ENCODE results near the gene KLHL18.
"Not testable (repeated sequence)": the region's sequence is repeated elsewhere in the genome, so short reads cannot be mapped to it uniquely, and the experiment has no call there.

Gene KLHL18

DNA sequence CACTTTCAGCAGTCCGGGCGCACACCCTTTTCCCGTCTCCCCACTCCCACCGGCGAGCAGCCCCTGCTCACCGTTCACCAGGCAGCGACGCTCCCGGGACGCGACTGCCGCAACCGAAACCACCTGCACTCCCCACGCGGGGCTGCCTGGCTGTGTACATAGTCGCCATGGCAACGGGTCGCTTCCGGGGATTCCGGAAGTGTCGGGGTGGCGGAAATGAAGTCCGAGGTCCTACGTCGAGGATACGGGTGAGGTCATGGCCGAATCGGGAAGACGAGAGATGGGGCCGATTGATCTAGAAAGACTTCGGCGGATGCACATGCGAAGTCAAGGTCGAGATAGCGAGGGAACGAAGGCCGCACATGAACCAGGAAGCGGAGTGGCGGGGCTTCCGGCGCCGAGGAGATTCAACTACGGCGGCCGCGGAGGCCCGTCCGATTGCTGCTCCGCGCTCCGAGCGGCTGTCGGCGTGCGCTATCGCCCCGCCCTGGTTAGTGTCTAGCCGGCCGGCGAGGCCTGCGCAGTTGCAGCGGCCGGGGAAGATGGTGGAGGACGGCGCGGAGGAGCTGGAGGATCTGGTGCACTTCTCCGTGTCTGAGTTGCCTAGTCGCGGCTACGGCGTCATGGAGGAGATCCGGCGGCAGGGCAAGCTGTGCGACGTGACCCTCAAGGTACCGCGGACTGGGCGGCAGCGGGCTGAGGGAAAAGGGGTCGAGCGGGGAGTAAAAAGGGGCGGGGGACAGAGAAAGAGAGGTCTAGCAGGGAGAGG is at the start of gene KLHL18, which contains the start of gene KIF9:
TSS of gene KLHL18 (plus strand) at position 521 of the 769 bp plus-strand sequence. CDS start at position 543, 22 bp downstream.
TSS of gene KIF9 (minus strand) at position 376 of the 769 bp plus-strand sequence. CDS start 5,425 bp downstream, outside the sequence.
- DNase-seq (peak; percentile 97), ATAC-seq (peak; percentile 88)
- H3K27ac Mint-ChIP-seq: peak within 1 kb of the TSS; percentile 100
- H3K9me3 Mint-ChIP-seq: no peaks in the 10 kb centered on the region
- H3K4me1 Mint-ChIP-seq: peaks cover 47% of the 10 kb centered on the region
- H3K4me3 Mint-ChIP-seq: peak within 1 kb of the TSS; percentile 99
- H3K27me3 Mint-ChIP-seq: no peaks in the 10 kb centered on the region
- peaks cover 22% of the 10 kb centered on the region for H3K36me3 Mint-ChIP-seq (ENCODE audit: low read depth)

DNA sequence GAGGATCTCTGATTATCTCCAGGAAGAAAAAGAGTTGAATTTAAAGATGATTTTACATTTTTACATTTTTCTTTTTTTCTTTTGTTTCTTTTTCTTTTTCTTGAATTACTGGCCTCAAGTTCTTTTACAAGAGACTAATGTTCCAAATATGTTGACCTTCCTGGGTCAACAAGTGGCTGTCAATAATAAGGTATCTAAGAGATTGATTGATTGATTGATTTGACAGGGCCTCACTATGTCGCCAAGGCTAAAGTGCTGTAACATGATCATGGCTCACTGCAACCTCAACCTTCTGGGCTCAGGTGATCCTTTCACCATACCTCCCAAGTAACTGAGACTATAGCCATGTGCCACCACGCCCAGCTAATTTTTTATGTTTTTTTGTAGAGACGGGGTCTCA is 44.7 kb upstream of the KLHL18 start:
- no peaks in the 10 kb centered on the region for H3K36me3 Mint-ChIP-seq (ENCODE audit: low read depth)
- ATAC-seq (no peak), DNase-seq (no peak)
- no peak overlapping the region for H3K4me3 Mint-ChIP-seq
- no peak overlapping the region for H3K27ac Mint-ChIP-seq
- H3K27me3 Mint-ChIP-seq: no peaks in the 10 kb centered on the region
- no peaks in the 10 kb centered on the region for H3K9me3 Mint-ChIP-seq
- H3K4me1 Mint-ChIP-seq: no peaks in the 10 kb centered on the region

DNA sequence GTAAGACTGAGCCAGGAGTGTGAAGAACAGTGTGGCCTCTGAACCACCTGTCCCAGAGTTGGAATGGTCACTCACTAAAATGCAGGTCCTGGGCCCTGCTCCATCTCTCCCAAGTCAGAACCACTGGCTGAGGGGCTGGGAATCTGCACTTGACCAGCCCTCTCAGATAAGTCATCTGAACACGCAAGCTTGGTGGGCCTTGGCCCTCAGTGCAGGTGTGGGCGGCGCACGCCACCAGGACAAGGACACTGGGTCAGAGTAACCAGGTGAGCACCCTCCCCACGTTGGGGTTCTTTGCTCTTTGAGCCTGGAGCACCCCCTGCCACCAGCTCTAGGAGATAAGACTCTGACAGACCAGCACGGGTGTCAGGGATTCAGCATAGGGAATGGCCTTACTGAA is 42.8 kb upstream of the KLHL18 start:
- Mint-ChIP-seq H3K4me3 (no peak overlapping the region), H3K27ac (no peak overlapping the region), H3K9me3 (no peaks in the 10 kb centered on the region)

DNA sequence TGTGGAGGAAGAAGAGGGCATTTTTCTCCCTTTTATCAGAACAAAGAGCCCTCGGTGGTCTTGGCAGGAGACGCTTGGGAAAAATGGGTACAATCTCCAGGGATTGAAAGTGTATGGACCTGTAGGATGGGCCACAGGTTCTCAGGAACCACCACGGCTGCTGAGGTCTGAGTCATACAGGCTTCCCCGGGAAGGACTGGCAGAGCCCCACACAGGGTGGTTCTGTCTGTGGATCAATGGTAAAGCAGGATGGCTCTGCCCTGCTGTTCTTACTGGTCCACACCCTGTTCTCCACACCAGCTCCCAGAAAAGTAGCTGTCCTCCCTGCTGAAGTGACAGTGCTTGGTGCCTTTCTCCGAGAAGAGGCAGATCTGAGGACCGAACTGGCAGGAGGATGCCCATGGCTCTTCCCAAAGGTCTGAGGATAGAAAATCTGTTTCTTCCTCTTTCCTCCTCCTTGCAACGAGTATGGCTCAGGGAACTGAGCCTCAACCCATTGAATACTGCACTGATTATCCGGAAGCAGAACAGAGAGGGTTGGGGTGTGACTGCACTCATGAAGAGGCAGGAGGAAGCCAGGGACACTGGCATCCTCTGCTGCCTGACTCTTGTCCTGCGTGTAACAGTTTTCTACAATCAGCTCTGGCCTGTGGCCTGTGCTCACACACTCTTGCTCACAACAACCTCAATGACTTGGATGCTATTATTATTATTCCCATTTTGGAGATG is 39.2 kb upstream of the KLHL18 start:
- H3K4me3 Mint-ChIP-seq: no peak overlapping the region
- DNase-seq (no peak), ATAC-seq (no peak)
- no peaks in the 10 kb centered on the region for H3K36me3 Mint-ChIP-seq (ENCODE audit: low read depth)
- H3K27me3 Mint-ChIP-seq: no peaks in the 10 kb centered on the region
- no peak overlapping the region for H3K27ac Mint-ChIP-seq
- H3K9me3 Mint-ChIP-seq: no peaks in the 10 kb centered on the region
- H3K4me1 Mint-ChIP-seq: no peaks in the 10 kb centered on the region

More for the DNA sequence above, 42.8 kb upstream of the KLHL18 start:
- Mint-ChIP-seq H3K27me3 (no peaks in the 10 kb centered on the region), H3K36me3 (ENCODE audit: low read depth) (no peaks in the 10 kb centered on the region), H3K4me1 (no peaks in the 10 kb centered on the region)
- DNase-seq (no peak), ATAC-seq (no peak)

DNA sequence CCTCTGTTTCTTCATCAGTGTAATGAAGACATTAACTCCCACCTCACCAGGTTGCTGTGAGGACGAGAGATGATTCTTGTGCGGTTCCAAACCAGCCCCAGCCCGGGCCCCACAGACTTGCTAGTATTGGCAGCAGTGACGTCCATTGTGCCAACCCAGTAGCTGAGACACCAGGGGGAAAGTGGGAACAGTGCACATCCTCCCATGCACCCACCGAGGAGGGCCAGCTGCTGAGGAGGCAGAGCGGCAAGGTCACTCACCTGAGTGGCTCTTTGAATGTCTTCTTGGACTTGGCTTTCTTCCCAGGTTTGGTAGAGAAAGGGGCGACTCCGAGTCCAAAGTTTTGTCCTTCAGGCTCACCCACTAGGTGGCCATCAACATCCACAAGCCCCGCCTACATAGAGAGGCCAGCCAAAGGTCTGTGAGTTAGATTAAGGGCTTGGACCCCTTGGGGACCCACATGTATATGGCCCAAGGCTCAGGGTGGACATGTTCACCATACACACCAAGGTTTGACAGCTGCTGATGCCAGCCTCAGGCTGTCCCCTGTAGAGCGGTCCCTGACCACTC is 38.1 kb upstream of the KLHL18 start:
- H3K9me3 Mint-ChIP-seq: no peaks in the 10 kb centered on the region
- no peak for ATAC-seq
- H3K27me3 Mint-ChIP-seq: no peaks in the 10 kb centered on the region
- no peak for DNase-seq
- no peaks in the 10 kb centered on the region for H3K4me1 Mint-ChIP-seq
- no peaks in the 10 kb centered on the region for H3K36me3 Mint-ChIP-seq (ENCODE audit: low read depth)
- no peak overlapping the region for H3K4me3 Mint-ChIP-seq
- no peak overlapping the region for H3K27ac Mint-ChIP-seq

DNA sequence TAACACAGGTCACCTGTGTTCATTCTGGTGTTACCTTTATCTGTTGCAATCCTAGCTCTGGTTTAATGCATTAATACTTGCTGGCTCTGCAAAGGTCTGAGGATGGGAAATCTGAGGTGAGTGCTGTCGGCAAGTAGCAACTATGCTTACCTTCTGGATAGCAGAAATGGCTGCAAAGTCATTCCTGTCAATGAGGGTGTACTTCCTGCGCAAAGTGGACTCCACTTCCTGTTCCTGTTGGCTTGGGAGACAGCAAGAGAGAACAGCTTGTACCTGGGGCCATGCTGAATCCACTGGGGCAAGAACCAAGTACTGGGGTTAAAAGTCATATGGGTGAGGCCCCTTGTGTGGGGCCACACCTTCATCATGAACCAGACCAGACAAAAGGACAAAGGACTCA is 37.5 kb upstream of the KLHL18 start:
- no peak for ATAC-seq
- no peak for DNase-seq
- Mint-ChIP-seq H3K4me1 (no peaks in the 10 kb centered on the region), H3K27ac (no peak overlapping the region), H3K4me3 (no peak overlapping the region), H3K36me3 (ENCODE audit: low read depth) (no peaks in the 10 kb centered on the region), H3K27me3 (no peaks in the 10 kb centered on the region), H3K9me3 (no peaks in the 10 kb centered on the region)

DNA sequence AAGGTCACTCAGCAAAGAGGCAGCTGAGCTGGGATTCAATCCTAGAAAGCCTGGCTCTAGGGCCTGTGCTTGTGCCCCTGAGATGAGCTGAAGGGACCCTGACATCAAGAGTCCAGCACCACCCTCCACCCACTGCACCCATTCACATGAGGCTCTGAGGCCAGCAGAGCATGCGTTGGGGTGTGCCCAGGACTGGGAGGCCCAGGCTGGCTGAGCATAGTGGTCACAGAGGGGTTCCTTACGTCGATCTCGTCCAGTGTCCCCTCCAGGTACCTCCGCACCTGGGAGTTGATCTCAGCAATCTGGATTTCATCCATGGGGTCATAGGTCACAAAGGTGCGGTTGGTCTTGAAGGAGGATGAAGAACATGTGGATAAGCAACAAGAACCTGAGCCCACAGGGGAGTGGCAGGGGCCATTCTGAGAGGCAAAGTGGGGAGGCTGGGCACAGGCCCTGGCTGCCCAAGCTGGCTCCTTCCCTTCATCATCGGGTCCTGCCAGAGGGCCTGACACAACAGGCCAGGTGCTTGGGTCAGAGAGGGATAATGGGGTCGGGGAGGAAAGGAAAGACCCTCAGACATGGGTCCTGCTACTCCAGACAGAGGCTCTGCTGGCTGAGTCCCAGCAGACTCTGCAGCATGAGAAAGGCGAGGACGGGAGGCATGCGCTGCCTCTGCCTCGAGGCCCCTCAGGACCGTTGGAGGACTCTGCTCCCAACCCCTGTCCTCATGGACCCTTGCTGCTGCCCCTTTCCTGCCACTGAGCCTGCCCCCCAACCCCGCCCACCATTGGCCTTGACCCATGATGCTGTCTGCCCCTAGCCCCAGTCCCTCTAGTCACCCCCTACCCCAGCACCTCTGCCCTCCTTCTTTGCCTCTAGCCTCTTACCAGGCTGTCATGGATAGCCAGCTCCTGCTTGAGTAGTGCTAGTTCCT is 35.3 kb upstream of the KLHL18 start:
- no peak overlapping the region for H3K27ac Mint-ChIP-seq
- no peaks in the 10 kb centered on the region for H3K4me1 Mint-ChIP-seq
- no peaks in the 10 kb centered on the region for H3K9me3 Mint-ChIP-seq
- ATAC-seq (no peak), DNase-seq (no peak)
- no peaks in the 10 kb centered on the region for H3K36me3 Mint-ChIP-seq (ENCODE audit: low read depth)
- H3K4me3 Mint-ChIP-seq: no peak overlapping the region
- H3K27me3 Mint-ChIP-seq: no peaks in the 10 kb centered on the region

DNA sequence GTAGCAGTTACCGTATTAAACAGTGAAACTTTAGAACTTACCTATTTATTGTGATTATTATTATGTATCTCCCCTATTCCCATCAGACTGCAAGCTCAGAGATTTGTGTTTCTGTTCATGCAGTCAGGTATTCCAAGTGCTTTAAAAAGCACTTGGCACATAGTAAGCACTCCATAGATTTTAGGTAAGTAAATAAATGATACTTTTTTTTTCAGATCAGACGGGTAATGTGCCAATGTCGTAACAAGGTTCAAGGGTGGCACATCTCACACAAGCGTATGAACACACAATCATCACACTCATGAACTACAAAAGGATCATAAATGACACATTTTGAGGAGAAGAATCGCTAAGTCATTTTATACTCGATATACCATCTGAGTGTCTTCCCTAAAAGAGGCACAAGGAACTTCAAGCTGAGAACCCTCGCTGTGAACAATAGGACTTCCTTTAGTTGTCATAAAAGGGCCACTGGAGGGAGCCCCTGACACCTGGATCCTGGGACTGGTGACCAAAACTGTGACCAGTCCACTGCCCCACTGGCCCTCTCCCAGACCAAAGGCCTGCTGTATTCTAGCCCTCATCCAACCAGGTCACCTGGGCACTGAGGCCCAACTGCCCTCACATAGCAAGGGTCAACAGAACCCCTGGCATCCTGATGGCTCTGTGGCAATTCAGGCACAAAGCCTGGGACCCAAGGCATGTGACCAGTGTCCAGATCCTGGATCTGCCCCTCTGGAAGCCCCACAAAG is 32.3 kb upstream of the KLHL18 start:
- H3K4me3 Mint-ChIP-seq: no peak overlapping the region
- no peaks in the 10 kb centered on the region for H3K4me1 Mint-ChIP-seq
- DNase-seq (no peak), ATAC-seq (no peak)
- no peaks in the 10 kb centered on the region for H3K9me3 Mint-ChIP-seq
- no peak overlapping the region for H3K27ac Mint-ChIP-seq
- no peaks in the 10 kb centered on the region for H3K27me3 Mint-ChIP-seq
- H3K36me3 Mint-ChIP-seq (ENCODE audit: low read depth): no peaks in the 10 kb centered on the region

DNA sequence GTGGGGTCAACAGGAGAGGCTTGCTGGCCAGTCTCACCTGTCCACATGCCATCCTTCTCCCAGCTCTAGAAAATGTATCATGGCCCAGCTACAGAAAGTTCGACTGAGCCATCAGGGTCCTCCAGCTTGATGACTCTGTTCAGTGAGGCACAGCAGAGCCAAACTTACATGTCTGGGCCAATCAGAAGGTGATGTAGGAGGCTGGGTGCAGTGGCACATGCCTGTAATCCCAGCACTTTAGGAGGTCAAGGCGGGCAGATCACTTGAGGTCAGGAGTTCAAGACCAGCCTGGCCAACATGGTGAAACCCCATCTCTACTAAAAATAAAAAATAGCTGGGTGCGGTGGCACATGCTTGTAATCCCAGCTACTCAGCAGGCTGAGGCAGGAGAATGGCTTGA is 31.7 kb upstream of the KLHL18 start:
- not testable (repeated sequence) for H3K4me3 Mint-ChIP-seq; H3K4me1 Mint-ChIP-seq; H3K9me3 Mint-ChIP-seq; H3K27me3 Mint-ChIP-seq; DNase-seq; ATAC-seq; H3K27ac Mint-ChIP-seq; H3K36me3 Mint-ChIP-seq (ENCODE audit: low read depth)

DNA sequence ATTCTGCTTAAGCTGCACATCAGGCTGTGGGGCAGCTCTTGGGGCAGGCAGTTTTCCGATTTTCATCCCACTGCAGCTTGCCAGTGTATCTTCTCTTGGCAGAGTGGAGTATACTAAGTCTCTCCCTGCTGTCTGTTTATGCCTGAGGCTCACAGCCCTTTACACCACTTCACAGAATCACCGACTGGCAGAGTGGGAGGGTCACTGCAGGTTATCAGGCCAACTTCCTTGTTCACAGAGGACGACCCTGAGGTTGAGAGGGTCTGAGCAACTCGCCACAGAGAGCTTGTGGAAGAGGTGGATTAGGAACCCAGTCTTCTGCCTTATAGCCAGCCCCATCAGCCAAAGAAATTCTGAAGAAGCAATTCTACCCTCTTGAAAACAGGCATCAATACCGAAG is 31.1 kb upstream of the KLHL18 start:
- ATAC-seq: no peak
- no peaks in the 10 kb centered on the region for H3K27me3 Mint-ChIP-seq
- no peaks in the 10 kb centered on the region for H3K4me1 Mint-ChIP-seq
- no peak overlapping the region for H3K27ac Mint-ChIP-seq
- no peak overlapping the region for H3K4me3 Mint-ChIP-seq
- H3K9me3 Mint-ChIP-seq: no peaks in the 10 kb centered on the region
- no peaks in the 10 kb centered on the region for H3K36me3 Mint-ChIP-seq (ENCODE audit: low read depth)
- DNase-seq: no peak

DNA sequence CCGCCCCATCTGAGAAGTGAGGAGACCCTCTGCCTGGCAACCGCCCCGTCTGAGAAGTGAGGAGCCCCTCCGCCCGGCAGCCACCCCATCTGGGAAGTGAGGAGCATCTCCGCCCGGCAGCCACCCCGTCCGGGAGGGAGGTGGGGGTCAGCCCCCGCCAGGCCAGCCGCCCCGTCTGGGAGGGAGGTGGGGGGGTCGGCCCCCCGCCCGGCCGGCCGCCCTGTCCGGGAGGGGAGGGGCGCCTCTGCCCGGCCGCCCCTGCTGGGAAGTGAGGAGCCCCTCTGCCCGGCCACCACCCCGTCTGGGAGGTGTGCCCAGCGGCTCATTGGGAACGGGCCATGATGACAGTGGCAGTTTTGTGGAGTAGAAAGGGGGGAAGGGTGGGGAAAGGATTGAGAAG is 26.4 kb upstream of the KLHL18 start:
- not testable (repeated sequence) for H3K9me3 Mint-ChIP-seq; H3K4me3 Mint-ChIP-seq; H3K36me3 Mint-ChIP-seq (ENCODE audit: low read depth); H3K4me1 Mint-ChIP-seq; H3K27me3 Mint-ChIP-seq; ATAC-seq; DNase-seq; H3K27ac Mint-ChIP-seq

DNA sequence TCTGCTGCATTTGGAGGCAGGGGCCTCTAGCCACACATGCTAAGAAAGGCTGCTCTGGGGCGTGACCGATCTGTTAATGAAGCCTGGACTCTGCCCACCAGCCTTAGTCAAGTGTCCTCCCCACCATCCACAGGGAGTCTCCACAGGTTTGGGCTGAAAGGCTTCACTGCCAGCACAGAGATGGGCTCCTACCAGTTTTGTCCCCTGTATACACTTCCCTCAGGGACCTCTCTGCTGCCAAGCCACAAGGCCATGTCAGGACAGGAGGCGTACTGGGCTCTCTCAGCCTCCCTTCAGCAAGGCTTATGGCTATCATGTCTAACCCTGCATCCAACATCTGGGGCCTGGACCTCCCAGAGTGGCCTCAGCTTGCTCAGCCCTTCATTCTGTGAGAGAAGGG is 23.6 kb upstream of the KLHL18 start:
- Mint-ChIP-seq H3K27ac (no peak overlapping the region), H3K4me3 (no peak overlapping the region), H3K36me3 (ENCODE audit: low read depth) (no peaks in the 10 kb centered on the region), H3K9me3 (no peaks in the 10 kb centered on the region), H3K4me1 (no peaks in the 10 kb centered on the region), H3K27me3 (no peaks in the 10 kb centered on the region)
- DNase-seq (no peak), ATAC-seq (no peak)

DNA sequence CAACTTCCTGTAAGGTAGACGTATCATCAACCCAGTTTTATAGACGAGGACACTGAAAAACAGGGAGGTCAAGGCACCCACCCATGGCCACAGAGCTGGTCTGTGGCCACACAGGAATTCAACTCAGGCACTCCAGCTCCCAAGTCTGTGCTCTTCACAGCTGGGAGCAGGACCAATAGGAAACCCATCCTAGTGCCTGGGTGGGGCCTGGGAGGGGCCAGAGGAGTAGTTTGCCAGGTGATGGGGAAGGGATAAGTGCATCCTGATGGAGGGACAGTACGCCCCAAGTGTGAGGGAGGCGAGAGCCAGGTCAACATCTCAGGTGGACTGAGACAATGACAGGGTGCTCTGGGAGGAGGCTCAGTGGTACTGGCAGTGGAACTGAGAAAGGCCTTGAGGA is 22.1 kb upstream of the KLHL18 start:
- no peaks in the 10 kb centered on the region for H3K4me1 Mint-ChIP-seq
- no peak for ATAC-seq
- H3K4me3 Mint-ChIP-seq: no peak overlapping the region
- H3K36me3 Mint-ChIP-seq (ENCODE audit: low read depth): no peaks in the 10 kb centered on the region
- H3K9me3 Mint-ChIP-seq: no peaks in the 10 kb centered on the region
- DNase-seq: no peak
- H3K27me3 Mint-ChIP-seq: no peaks in the 10 kb centered on the region
- no peak overlapping the region for H3K27ac Mint-ChIP-seq

DNA sequence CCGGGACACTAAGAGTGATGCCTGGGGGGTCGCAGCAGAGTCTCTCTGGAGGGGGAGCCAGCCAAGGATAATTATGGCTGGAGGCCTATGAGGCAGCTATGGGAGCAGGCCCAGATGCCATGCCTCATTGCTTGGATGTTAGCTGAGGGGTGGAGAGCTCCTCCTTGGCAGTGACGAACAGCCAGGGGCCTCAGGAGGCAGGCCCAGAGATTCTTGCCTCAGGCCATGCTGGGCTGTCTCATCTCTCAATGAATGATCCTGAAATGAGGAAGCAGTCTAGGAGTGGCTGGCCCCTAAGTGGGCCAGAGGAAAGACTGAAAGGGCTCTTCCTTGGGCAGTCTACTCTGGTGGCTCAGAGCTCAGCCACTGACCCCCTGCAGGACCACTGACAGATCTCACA is 21.4 kb upstream of the KLHL18 start:
- no peak for ATAC-seq
- Mint-ChIP-seq H3K9me3 (no peaks in the 10 kb centered on the region), H3K4me1 (peaks cover under 1% of the 10 kb centered on the region), H3K27me3 (no peaks in the 10 kb centered on the region), H3K4me3 (no peak overlapping the region), H3K27ac (no peak overlapping the region), H3K36me3 (ENCODE audit: low read depth) (no peaks in the 10 kb centered on the region)
- DNase-seq: no peak
